Measurements from ENCODE around the gene DLX6. TPM values are rescaled to one million over a fixed set of nuclear protein-coding genes. Genes with fewer than 3 reads are reported as not detected.

The DLX6 gene
- total RNA-seq, 1 experiment from 2014 or later, result 1.3 TPM

GRCh38 chr7:97001656-97002554, 3.4 kb upstream of the DLX6 start:
- Histone ChIP-seq H3K27me3 (ENCODE audit: control insufficient read depth, insufficient read depth, low read length) (no peaks in the 10 kb centered on the region), H3K36me3 (ENCODE audit: control insufficient read depth, insufficient read depth, low read length) (no peaks in the 10 kb centered on the region), H3K27ac (ENCODE audit: low read length) (no peak overlapping the region), H3K4me3 (ENCODE audit: low read depth in 2 of 2, low read length in 2 of 2) (no peak overlapping the region), H3K9me3 (ENCODE audit: control insufficient read depth, insufficient read depth, low read depth, low read length) (no peaks in the 10 kb centered on the region), H3K4me1 (ENCODE audit: control insufficient read depth, insufficient read depth, low read length) (0 out of 2 replicates have a peak, but pooled peaks cover 2% of the 10 kb centered on the region)
- DNase-seq (ENCODE audit: low read depth, low spot score), result no peak
- ATAC-seq, result no peak
- ChIA-PET CTCF (interaction anchor here (0.6 to 0.7 kb wide), 2 partner anchors 11 to 319 kb away, joined by 3 read pairs; no protein-coding TSS in a partner anchor), POLR2A (no interaction called here)
- in situ Hi-C loops (cut with HindIII; ENCODE audit: low pct_unique_long_range_greater_than_20kb, low sequenced_read_pairs), result no loop called here
- TF ChIP-seq CTCF (IDR thresholded peaks at IDR 0.05) (no peak), SIN3A (IDR thresholded peaks at IDR 0.05; ENCODE audit: borderline replicate concordance, insufficient read depth, low read depth, low read length) (no peak), REST (IDR thresholded peaks at IDR 0.05; ENCODE audit: insufficient read depth in 1 of 2, low read depth in 2 of 2, low read length in 1 of 2) (no peak), TCF7L2 (IDR thresholded peaks at IDR 0.05; ENCODE audit: low read depth, low read length) (no peak), POLR2AphosphoS5 (IDR thresholded peaks at IDR 0.05; ENCODE audit: low read depth, low read length) (no peak)
- intact Hi-C loops (cut with micrococcal nuclease; ENCODE audit: unreplicated experiment), result no loop called here
- BruUV-seq (replicated peaks), result no TSS peak

DNA sequence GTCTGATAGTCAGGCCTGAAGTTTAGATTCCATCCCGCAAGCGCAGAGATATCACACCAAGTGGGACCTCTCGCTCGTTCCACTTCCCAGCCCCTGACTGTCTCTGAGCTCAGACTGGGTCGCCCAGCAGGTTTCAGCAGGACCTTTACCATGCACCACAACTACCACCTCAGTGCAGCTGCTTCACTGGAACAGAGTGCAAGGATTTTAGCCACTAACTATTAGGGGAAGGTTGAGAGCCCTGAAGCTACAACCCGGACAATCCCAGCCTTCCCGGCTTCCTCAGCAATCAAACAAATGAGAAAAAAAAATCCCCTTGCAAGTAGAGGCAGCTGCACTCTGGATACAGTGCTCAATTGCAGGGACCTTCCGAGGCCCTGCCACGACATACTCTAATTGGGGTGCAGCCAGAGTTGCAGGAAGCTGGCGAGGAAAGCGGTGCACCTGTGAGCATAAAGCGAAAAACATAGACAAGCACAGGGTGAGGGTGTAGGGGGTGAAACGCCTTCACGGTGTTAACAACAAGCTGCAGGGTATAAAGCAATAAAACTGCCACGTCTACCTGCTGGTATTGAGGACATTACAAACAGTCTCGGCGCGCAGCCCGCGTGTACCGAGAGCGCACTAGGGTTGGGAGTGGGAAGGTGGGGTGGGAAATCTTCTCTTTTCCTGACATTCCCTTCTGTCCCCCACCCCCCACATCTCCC, 2.6 kb upstream of the DLX6 start:
- no peaks in the 10 kb centered on the region for H3K27me3 ChIP-seq (ENCODE audit: control insufficient read depth, insufficient read depth, low read length)
- no peak overlapping the region for H3K4me3 ChIP-seq (ENCODE audit: low read depth in 2 of 2, low read length in 2 of 2)
- no peaks in the 10 kb centered on the region for H3K9me3 ChIP-seq (ENCODE audit: control insufficient read depth, insufficient read depth, low read depth, low read length)
- H3K36me3 ChIP-seq (ENCODE audit: control insufficient read depth, insufficient read depth, low read length), result no peaks in the 10 kb centered on the region
- DNase-seq (ENCODE audit: low read depth, low spot score), result no peak
- H3K27ac ChIP-seq (ENCODE audit: low read length), result no peak overlapping the region
- POLR2A ChIA-PET, result no interaction called here
- intact Hi-C loops (cut with micrococcal nuclease; ENCODE audit: unreplicated experiment), result no loop called here
- CTCF ChIA-PET, result no interaction called here
- 0 out of 2 replicates have a peak, but pooled peaks cover 2% of the 10 kb centered on the region for H3K4me1 ChIP-seq (ENCODE audit: control insufficient read depth, insufficient read depth, low read length)
- TF ChIP-seq POLR2AphosphoS5 (IDR thresholded peaks at IDR 0.05; ENCODE audit: low read depth, low read length) (no peak), TCF7L2 (IDR thresholded peaks at IDR 0.05; ENCODE audit: low read depth, low read length) (no peak), REST (IDR thresholded peaks at IDR 0.05; ENCODE audit: insufficient read depth in 1 of 2, low read depth in 2 of 2, low read length in 1 of 2) (no peak), CTCF (IDR thresholded peaks at IDR 0.05) (no peak), SIN3A (IDR thresholded peaks at IDR 0.05; ENCODE audit: borderline replicate concordance, insufficient read depth, low read depth, low read length) (no peak)
- no TSS peak for BruUV-seq (replicated peaks)
- in situ Hi-C loops (cut with HindIII; ENCODE audit: low pct_unique_long_range_greater_than_20kb, low sequenced_read_pairs), result no loop called here
- ATAC-seq, result no peak
